Measurements from ENCODE around the gene NUDCD2. TPM values are rescaled to one million over a fixed set of nuclear protein-coding genes. Genes with fewer than 3 reads are reported as not detected.
"Not testable (repeated sequence)": the region's sequence is repeated elsewhere in the genome, so short reads cannot be mapped to it uniquely, and the experiment has no call there.

Gene NUDCD2
- polyA plus RNA-seq, 1 donor (not counting 4 experiments of a cell fraction or from before 2014, with no cell fraction given): 15.9 TPM

GRCh38 chr5:163456840-163457239 lies 3.1 kb downstream of the NUDCD2 start:
- Histone ChIP-seq H3K9me3 (ENCODE audit: control insufficient read depth, low read depth, low read length) (no peaks in the 10 kb centered on the region), H3K36me3 (ENCODE audit: control insufficient read depth in 2 of 2, extremely low read depth in 1 of 2, insufficient read depth in 2 of 2, low read length in 2 of 2) (peaks cover 0 to 2% of the 10 kb centered on the region in 2 experiments), H3K9ac (ENCODE audit: control insufficient read depth, extremely low read depth, insufficient read depth, low read length) (no peak overlapping the region), H2AFZ (ENCODE audit: control insufficient read depth, low read length) (no peak overlapping the region), H3K4me3 (ENCODE audit: control insufficient read depth in 2 of 3, extremely low read depth in 1 of 3, insufficient read depth in 2 of 3, low read depth in 1 of 3, low read length in 3 of 3) (no peak overlapping the region), H3K4me1 (ENCODE audit: control insufficient read depth, extremely low read depth, insufficient read depth, low read length) (peaks cover 5% of the 10 kb centered on the region), H3K9me1 (ENCODE audit: control insufficient read depth, extremely low read depth, insufficient read depth, low read length) (no peaks in the 10 kb centered on the region), H3K27ac (ENCODE audit: control insufficient read depth, insufficient read depth, low read length) (no peak overlapping the region), H3K4me2 (ENCODE audit: control insufficient read depth, extremely low read depth, insufficient read depth, low read depth, low read length) (no peak overlapping the region), H3K27me3 (ENCODE audit: control insufficient read depth, extremely low read depth, insufficient read depth, low read length) (no peaks in the 10 kb centered on the region), H4K20me1 (ENCODE audit: control insufficient read depth, extremely low read depth, insufficient read depth, low read length) (no peaks in the 10 kb centered on the region), H3K79me2 (ENCODE audit: control insufficient read depth, insufficient read depth, low read length) (peaks cover 26% of the 10 kb centered on the region)
- dilution Hi-C loops (cut with MboI; ENCODE audit: extremely low pct_ligation_motif_present, low sequenced_read_pairs): no loop called here
- TF ChIP-seq CTCF (optimal IDR thresholded peaks at IDR 0.05 in 1 of 3, IDR thresholded peaks at IDR 0.05 in 1 of 3, conservative IDR thresholded peaks at IDR 0.05 in 1 of 3; ENCODE audit: extremely low read depth in 1 of 3, insufficient read depth in 2 of 3, low read length in 3 of 3): no peak
- FAIRE-seq (no peak), DNase-seq (ENCODE audit: low read depth, low spot score) (no peak)

- peaks cover 5% of the 10 kb centered on the region for H3K4me1 ChIP-seq (ENCODE audit: control insufficient read depth, extremely low read depth, insufficient read depth, low read length)
- FAIRE-seq: no peak
- dilution Hi-C loops (cut with MboI; ENCODE audit: extremely low pct_ligation_motif_present, low sequenced_read_pairs): no loop called here
These were observed 3.8 kb downstream of the NUDCD2 start for GRCh38 chr5:163456029-163456589.

GRCh38 chr5:163455406-163455805 lies 4.5 kb downstream of the NUDCD2 start:
- H3K4me2 ChIP-seq (ENCODE audit: control insufficient read depth, extremely low read depth, insufficient read depth, low read depth, low read length); H3K9me1 ChIP-seq (ENCODE audit: control insufficient read depth, extremely low read depth, insufficient read depth, low read length); H3K4me1 ChIP-seq (ENCODE audit: control insufficient read depth, extremely low read depth, insufficient read depth, low read length); H3K36me3 ChIP-seq (ENCODE audit: control insufficient read depth in 2 of 2, extremely low read depth in 1 of 2, insufficient read depth in 2 of 2, low read length in 2 of 2); H3K9me3 ChIP-seq (ENCODE audit: control insufficient read depth, low read depth, low read length); DNase-seq (ENCODE audit: low read depth, low spot score); dilution Hi-C loops (cut with MboI; ENCODE audit: extremely low pct_ligation_motif_present, low sequenced_read_pairs); FAIRE-seq; H4K20me1 ChIP-seq (ENCODE audit: control insufficient read depth, extremely low read depth, insufficient read depth, low read length); H3K27me3 ChIP-seq (ENCODE audit: control insufficient read depth, extremely low read depth, insufficient read depth, low read length); H3K9ac ChIP-seq (ENCODE audit: control insufficient read depth, extremely low read depth, insufficient read depth, low read length); H3K27ac ChIP-seq (ENCODE audit: control insufficient read depth, insufficient read depth, low read length); H2AFZ ChIP-seq (ENCODE audit: control insufficient read depth, low read length); H3K4me3 ChIP-seq (ENCODE audit: control insufficient read depth in 2 of 3, extremely low read depth in 1 of 3, insufficient read depth in 2 of 3, low read depth in 1 of 3, low read length in 3 of 3): not testable (repeated sequence)
- peaks cover 26% of the 10 kb centered on the region for H3K79me2 ChIP-seq (ENCODE audit: control insufficient read depth, insufficient read depth, low read length)

More at GRCh38 chr5:163456029-163456589, 3.8 kb downstream of the NUDCD2 start:
- Histone ChIP-seq H3K9me1 (ENCODE audit: control insufficient read depth, extremely low read depth, insufficient read depth, low read length) (no peaks in the 10 kb centered on the region), H4K20me1 (ENCODE audit: control insufficient read depth, extremely low read depth, insufficient read depth, low read length) (no peaks in the 10 kb centered on the region), H3K27me3 (ENCODE audit: control insufficient read depth, extremely low read depth, insufficient read depth, low read length) (no peaks in the 10 kb centered on the region), H3K27ac (ENCODE audit: control insufficient read depth, insufficient read depth, low read length) (no peak overlapping the region), H3K4me3 (ENCODE audit: control insufficient read depth in 2 of 3, extremely low read depth in 1 of 3, insufficient read depth in 2 of 3, low read depth in 1 of 3, low read length in 3 of 3) (no peak overlapping the region), H3K36me3 (ENCODE audit: control insufficient read depth in 2 of 2, extremely low read depth in 1 of 2, insufficient read depth in 2 of 2, low read length in 2 of 2) (peaks cover 0 to 4% of the 10 kb centered on the region in 2 experiments), H3K4me2 (ENCODE audit: control insufficient read depth, extremely low read depth, insufficient read depth, low read depth, low read length) (no peak overlapping the region), H2AFZ (ENCODE audit: control insufficient read depth, low read length) (no peak overlapping the region), H3K9me3 (ENCODE audit: control insufficient read depth, low read depth, low read length) (no peaks in the 10 kb centered on the region), H3K9ac (ENCODE audit: control insufficient read depth, extremely low read depth, insufficient read depth, low read length) (no peak overlapping the region), H3K79me2 (ENCODE audit: control insufficient read depth, insufficient read depth, low read length) (peaks cover 26% of the 10 kb centered on the region)
- TF ChIP-seq CTCF (optimal IDR thresholded peaks at IDR 0.05 in 1 of 3, IDR thresholded peaks at IDR 0.05 in 1 of 3, conservative IDR thresholded peaks at IDR 0.05 in 1 of 3; ENCODE audit: extremely low read depth in 1 of 3, insufficient read depth in 2 of 3, low read length in 3 of 3): no peak
- no peak for TF ChIP-seq EZH2 (IDR thresholded peaks at IDR 0.05; ENCODE audit: low read length)
- DNase-seq (ENCODE audit: low read depth, low spot score): no peak
